ENCODE measurements around the gene LDB3.
A peak's percentile ranks its signal among the peaks of the same experiment; 100 is the strongest.

Gene LDB3

DNA sequence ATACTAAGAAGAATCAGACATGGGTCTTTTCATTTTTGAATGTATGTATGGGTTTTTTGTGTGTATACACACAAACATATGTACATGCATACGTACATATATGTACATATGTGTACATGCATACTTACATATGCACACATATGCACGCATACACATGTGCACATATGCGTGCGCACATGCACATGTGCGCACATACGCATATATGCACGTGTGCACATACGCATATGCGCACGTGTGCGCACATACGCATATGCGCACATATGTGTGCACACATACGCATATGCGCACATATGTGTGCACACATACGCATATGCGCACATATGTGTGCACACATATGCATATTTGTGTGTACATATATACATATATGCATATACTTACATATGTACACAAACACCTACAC, 83.2 kb downstream of the LDB3 start:
- Histone ChIP-seq H3K27me3 (peaks cover 90 to 100% (median 95%) of the 10 kb centered on the region in 11 experiments), H3K4me2 (no peak overlapping the region), H4K20me1 (peaks cover 0 to 37% (median 19%) of the 10 kb centered on the region in 11 experiments; a peak in 13 of 22 replicates), H3K36me3 (no peaks in the 10 kb centered on the region), H3K4me3 (no peak overlapping the region), H3K9ac (no peak overlapping the region), H3K27ac (no peak overlapping the region), H3K4me1 (peaks cover 11 to 27% (median 20%) of the 10 kb centered on the region in 10 experiments), H3K9me3 (replicated peaks in 1 of 11) (peaks cover 0 to 4% (median 0%) of the 10 kb centered on the region in 11 experiments; a peak in 1 of 22 replicates)
- no peak for TF ChIP-seq Cebpa-rat (IDR thresholded peaks at IDR 0.05)

DNA sequence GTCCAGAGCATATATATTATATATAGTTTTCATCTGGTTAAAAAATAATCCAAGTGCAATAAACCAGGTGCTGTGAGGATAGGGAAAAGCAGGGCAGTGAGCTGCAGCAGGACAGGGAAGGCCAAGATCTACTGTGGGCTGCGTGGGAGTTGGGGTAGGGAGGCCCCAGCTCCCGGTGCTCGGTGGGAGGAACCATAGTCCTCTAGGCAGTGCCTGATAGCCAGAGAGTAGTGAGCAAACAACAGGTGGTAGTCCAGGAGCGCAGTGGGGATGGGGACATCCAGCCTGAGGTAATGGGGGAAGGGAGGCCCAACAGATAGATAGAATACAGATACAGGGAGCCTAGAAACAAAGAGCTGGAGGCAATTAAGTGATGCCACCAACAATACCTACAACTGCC, 84.0 kb downstream of the LDB3 start:
- Histone ChIP-seq H3K4me1 (peaks cover 18 to 32% (median 24%) of the 10 kb centered on the region in 10 experiments), H3K36me3 (no peaks in the 10 kb centered on the region), H3K27me3 (peaks cover 88 to 100% (median 95%) of the 10 kb centered on the region in 11 experiments), H3K27ac (no peak overlapping the region), H3K9me3 (replicated peaks in 1 of 11) (peaks cover 0 to 4% (median 0%) of the 10 kb centered on the region in 11 experiments; a peak in 1 of 22 replicates), H4K20me1 (peaks cover 0 to 42% (median 23%) of the 10 kb centered on the region in 11 experiments; a peak in 14 of 22 replicates), H3K4me2 (peak overlapping the region in 2 of 11 experiments; percentile 26 to 40; a peak in 2 of 22 replicates), H3K4me3 (no peak overlapping the region), H3K9ac (no peak overlapping the region)
- TF ChIP-seq Cebpa-rat (IDR thresholded peaks at IDR 0.05), result no peak

DNA sequence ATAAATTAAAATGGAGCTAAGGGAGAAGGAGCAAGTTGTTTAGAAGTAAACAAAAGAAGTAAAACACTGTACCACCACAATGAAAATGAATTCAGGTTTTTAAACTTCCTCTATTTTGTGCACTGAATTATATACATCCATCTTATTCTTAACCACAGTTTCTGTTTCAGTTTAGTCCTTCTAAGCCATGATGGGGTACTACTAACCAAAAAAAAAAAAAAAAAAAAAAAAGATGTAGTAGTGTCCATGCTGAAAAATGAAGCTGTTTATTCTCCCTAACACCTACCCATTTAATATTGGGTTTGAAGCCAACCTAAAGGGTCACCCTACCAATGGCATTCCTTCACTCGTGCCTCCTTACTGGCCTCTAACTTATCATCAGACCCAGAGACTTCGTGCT, 84.7 kb downstream of the LDB3 start:
- H3K9me3 ChIP-seq (replicated peaks in 1 of 11), result peaks cover 0 to 4% (median 0%) of the 10 kb centered on the region in 11 experiments; a peak in 1 of 22 replicates
- H3K27me3 ChIP-seq, result peaks cover 88 to 100% (median 99%) of the 10 kb centered on the region in 11 experiments
- H3K27ac ChIP-seq, result no peak overlapping the region
- no peak for TF ChIP-seq Cebpa-rat (IDR thresholded peaks at IDR 0.05)
- peaks cover 0 to 46% (median 30%) of the 10 kb centered on the region in 11 experiments; a peak in 16 of 22 replicates for H4K20me1 ChIP-seq
- H3K9ac ChIP-seq, result no peak overlapping the region
- no peaks in the 10 kb centered on the region for H3K36me3 ChIP-seq
- peak overlapping the region in 4 of 11 experiments; percentile 26 to 44 (median 36); a peak in 4 of 22 replicates for H3K4me2 ChIP-seq
- H3K4me1 ChIP-seq, result peaks cover 14 to 27% (median 19%) of the 10 kb centered on the region in 10 experiments
- no peak overlapping the region for H3K4me3 ChIP-seq

DNA sequence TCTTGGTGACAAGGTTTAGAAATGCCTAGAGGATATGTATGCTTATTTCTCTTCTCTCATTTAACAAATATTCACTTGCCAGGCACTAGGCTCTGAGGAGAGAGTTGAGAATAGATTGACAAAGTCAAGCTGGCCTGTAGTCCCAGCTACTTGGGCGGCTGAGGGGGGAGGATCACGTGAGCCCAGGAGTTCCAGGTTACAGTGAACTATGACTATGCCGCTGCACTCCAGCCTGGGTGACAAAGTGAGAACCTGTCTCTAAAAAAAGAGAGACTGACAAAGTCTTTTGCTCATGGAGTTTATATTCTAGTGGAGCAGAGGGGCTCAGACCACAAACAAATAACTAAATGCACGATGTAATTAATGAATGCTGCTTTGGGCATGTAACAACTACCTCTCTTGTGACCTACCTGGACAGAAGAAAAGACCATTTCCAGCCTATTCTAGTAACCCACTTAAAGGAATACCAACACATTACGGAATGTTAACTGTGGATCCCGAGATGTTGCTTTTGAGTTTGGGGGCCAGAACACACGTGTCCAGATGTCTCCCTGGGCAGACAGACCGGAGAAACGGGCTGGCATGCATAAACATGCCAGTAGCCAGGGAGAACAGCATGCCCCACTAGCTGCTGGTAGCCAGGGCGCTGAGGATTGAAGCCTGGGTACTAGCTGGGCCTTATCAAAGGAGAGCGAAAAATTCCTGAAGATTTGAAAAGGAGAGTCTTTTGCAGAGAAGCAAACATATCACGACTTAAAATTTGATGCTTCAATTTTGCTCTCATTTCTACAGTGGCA, 85.5 kb downstream of the LDB3 start:
- H3K36me3 ChIP-seq, result no peaks in the 10 kb centered on the region
- peaks cover 4 to 49% (median 35%) of the 10 kb centered on the region in 11 experiments; a peak in 17 of 22 replicates for H4K20me1 ChIP-seq
- no peak overlapping the region for H3K9ac ChIP-seq
- H3K4me2 ChIP-seq, result peak overlapping the region in 1 of 11 experiments; percentile 40; a peak in 2 of 22 replicates
- H3K4me1 ChIP-seq, result peaks cover 14 to 28% (median 17%) of the 10 kb centered on the region in 10 experiments
- H3K9me3 ChIP-seq (replicated peaks in 1 of 11), result peaks cover 0 to 4% (median 0%) of the 10 kb centered on the region in 11 experiments; a peak in 1 of 22 replicates
- TF ChIP-seq Cebpa-rat (IDR thresholded peaks at IDR 0.05), result no peak
- H3K27me3 ChIP-seq, result peaks cover 88 to 100% (median 99%) of the 10 kb centered on the region in 11 experiments
- no peak overlapping the region for H3K27ac ChIP-seq
- no peak overlapping the region for H3K4me3 ChIP-seq

DNA sequence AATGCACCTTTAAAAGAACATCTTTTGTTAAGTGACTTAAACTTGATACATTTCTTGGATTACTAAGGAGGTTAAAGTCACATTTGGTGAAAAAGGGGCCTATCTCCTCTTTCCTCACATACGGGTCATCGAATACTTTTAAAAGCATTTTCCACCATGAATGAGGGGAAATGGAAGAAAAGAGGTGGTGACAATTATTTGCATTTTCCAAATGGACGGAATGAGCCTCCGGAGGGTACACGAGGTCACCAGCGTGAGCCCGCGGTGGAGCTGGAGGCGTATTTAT, 87.1 kb downstream of the LDB3 start:
- no peaks in the 10 kb centered on the region for H3K36me3 ChIP-seq
- H3K9me3 ChIP-seq (replicated peaks in 1 of 11), result peaks cover 0 to 4% (median 0%) of the 10 kb centered on the region in 11 experiments; a peak in 1 of 22 replicates
- peak overlapping the region; percentile 60 to 89 (median 72) for H3K4me3 ChIP-seq
- TF ChIP-seq Cebpa-rat (IDR thresholded peaks at IDR 0.05), result no peak
- H3K9ac ChIP-seq, result peak overlapping the region in 9 of 11 experiments; percentile 67 to 81 (median 74); a peak in 14 of 22 replicates
- no peak overlapping the region; a peak in 3 of 22 replicates for H3K27ac ChIP-seq
- H3K4me1 ChIP-seq, result peaks cover 14 to 31% (median 17%) of the 10 kb centered on the region in 10 experiments
- peaks cover 88 to 100% (median 98%) of the 10 kb centered on the region in 11 experiments for H3K27me3 ChIP-seq
- peaks cover 4 to 52% (median 35%) of the 10 kb centered on the region in 11 experiments; a peak in 17 of 22 replicates for H4K20me1 ChIP-seq
- peak overlapping the region; percentile 95 to 100 (median 99) for H3K4me2 ChIP-seq

DNA sequence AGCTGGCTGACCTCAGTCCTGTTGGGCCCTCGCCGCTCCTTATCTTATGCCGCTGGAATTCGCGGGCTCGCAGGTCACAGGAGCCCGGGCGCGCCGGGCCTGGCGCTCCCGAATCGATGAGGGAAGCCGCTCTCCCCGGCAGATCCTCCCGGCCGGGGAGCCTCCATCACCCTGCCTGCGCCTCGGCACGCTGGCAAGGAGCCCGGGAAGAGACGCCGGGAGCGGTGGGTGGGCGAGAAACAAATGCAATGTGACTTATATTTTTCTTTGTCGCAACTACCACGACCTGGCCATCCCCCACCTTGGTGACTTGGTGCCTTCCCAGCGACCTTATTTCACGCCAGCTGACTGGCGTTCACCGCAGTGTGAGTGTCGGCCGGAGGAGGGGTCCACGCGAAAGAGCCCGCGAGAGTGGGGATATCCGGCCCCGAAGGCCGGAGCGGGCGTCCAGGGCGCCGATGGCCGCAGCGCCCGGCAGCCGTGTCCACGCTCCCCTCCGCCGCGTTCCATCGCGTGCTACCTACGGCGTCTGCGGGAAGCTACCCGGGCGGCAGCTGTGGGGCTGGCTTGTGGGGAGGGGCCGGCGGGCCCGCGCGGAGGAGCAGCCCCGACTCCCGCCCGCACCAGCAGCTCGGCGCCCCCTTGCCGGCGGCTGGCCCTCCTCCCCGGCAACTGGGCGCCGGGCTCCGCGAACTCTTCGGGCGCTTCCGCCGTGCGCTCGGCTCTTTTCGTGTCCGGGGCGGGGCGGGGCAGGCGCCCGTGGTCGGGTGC, 87.6 kb downstream of the LDB3 start:
- peaks cover 14 to 31% (median 17%) of the 10 kb centered on the region in 10 experiments for H3K4me1 ChIP-seq
- no peaks in the 10 kb centered on the region for H3K36me3 ChIP-seq
- peaks cover 0 to 3% (median 0%) of the 10 kb centered on the region in 11 experiments; a peak in 1 of 22 replicates for H3K9me3 ChIP-seq (replicated peaks in 1 of 11)
- peak overlapping the region; percentile 19 to 81 (median 74); a peak in 21 of 22 replicates for H3K9ac ChIP-seq
- H3K4me2 ChIP-seq, result peak overlapping the region; percentile 95 to 100 (median 99)
- peaks cover 88 to 100% (median 98%) of the 10 kb centered on the region in 11 experiments for H3K27me3 ChIP-seq
- peak overlapping the region; percentile 60 to 89 (median 72) for H3K4me3 ChIP-seq
- peaks cover 4 to 52% (median 35%) of the 10 kb centered on the region in 11 experiments; a peak in 17 of 22 replicates for H4K20me1 ChIP-seq
- TF ChIP-seq Cebpa-rat (IDR thresholded peaks at IDR 0.05), result no peak
- H3K27ac ChIP-seq, result peak overlapping the region in 5 of 11 experiments; percentile 35 to 64 (median 55); a peak in 8 of 22 replicates

DNA sequence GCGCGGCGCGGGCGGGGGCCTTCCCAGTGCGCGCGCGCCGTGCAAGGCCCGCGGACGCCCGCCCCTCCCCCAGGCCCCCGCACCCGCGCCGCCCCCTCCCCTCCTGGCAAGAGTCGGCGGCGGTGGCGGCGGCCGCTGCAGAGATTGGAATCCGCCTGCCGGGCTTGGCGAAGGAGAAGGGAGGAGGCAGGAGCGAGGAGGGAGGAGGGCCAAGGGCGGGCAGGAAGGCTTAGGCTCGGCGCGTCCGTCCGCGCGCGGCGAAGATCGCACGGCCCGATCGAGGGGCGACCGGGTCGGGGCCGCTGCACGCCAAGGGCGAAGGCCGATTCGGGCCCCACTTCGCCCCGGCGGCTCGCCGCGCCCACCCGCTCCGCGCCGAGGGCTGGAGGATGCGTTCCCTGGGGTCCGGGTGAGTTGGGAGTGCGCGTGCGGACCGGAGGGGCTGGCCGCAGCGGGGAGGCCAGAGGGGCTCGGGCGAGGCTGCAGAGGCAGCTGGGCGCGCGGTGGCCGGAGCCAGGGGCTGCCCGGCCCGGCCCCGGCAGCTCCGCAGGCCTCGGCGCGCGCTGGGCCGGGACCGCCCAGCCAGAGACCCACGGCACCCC, 88.3 kb downstream of the LDB3 start, which contains the start of gene BMPR1A:
BMPR1A (plus strand) TSS at position 109 of the 602 bp plus-strand sequence. CDS start 119,400 bp downstream, outside the sequence.
- Histone ChIP-seq H3K36me3 (no peaks in the 10 kb centered on the region), H3K4me3 (peak within 1 kb of the TSS; percentile 60 to 89 (median 72)), H3K27me3 (peaks cover 82 to 99% (median 96%) of the 10 kb centered on the region in 11 experiments), H3K27ac (peak within 1 kb of the TSS in 6 of 11 experiments; percentile 35 to 64 (median 53); a peak in 8 of 22 replicates), H3K4me2 (peak within 1 kb of the TSS; percentile 95 to 100 (median 99)), H3K4me1 (peaks cover 14 to 31% (median 17%) of the 10 kb centered on the region in 10 experiments), H4K20me1 (peaks cover 4 to 52% (median 35%) of the 10 kb centered on the region in 11 experiments; a peak in 17 of 22 replicates), H3K9ac (peak within 1 kb of the TSS; percentile 38 to 84 (median 74); a peak in 21 of 22 replicates), H3K9me3 (replicated peaks in 1 of 11) (no peaks in the 10 kb centered on the region)
- TF ChIP-seq Cebpa-rat (IDR thresholded peaks at IDR 0.05), result no peak

All from BLaER1 treated with 17β-estradiol and CSF1 and Interleukin-3, amounts not matched to agents 10 nM and 100 nM (cell line).